Upper lobe of left lung (tissue), 4 donors: ENCODE measurements around the gene SMAD6.

Experiments used
- EP300 ChIP-seq, 4 donors: sonication (generic); formaldehyde crosslinking; IDR thresholded peaks; one replicate each; pipeline ENCODE4 v1.5.1; 2017; ENCODE audit warnings: antibody characterized with exemption in 4 of 4, control low read depth in 2 of 4
- TF ChIP-seq, protein P1 (sequence below), 6 experiments: fragments of 450-650 bp in 4 of 6; fragments of 200-600 bp in 2 of 6; sonication (generic) in 2 of 6; IDR thresholded peaks; one replicate each; pipeline ENCODE4 v1.5.1; 2016 to 2019; ENCODE audit warnings: antibody characterized with exemption in 6 of 6

DNA sequence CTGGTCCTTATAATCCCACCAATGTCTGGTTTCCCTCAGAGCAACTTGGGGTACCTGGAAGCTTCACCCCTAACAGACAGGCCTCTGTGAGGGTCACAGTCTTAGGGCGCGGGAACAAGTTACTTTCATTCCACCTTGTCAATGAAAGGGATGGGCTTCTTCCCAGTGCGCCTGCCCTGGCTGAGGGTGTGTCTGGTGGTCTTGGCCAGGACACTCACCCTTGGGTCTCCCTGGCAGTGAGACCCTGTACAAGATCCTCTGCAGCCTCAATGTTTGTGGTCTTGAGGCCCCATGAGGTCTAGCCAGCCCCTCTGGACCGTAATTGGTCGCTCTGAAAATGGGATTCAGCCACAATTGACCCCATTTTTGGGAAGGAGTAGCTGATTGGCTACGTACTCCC, 40.2 kb downstream of the SMAD6 start:
- TF ChIP-seq, protein P1, sequence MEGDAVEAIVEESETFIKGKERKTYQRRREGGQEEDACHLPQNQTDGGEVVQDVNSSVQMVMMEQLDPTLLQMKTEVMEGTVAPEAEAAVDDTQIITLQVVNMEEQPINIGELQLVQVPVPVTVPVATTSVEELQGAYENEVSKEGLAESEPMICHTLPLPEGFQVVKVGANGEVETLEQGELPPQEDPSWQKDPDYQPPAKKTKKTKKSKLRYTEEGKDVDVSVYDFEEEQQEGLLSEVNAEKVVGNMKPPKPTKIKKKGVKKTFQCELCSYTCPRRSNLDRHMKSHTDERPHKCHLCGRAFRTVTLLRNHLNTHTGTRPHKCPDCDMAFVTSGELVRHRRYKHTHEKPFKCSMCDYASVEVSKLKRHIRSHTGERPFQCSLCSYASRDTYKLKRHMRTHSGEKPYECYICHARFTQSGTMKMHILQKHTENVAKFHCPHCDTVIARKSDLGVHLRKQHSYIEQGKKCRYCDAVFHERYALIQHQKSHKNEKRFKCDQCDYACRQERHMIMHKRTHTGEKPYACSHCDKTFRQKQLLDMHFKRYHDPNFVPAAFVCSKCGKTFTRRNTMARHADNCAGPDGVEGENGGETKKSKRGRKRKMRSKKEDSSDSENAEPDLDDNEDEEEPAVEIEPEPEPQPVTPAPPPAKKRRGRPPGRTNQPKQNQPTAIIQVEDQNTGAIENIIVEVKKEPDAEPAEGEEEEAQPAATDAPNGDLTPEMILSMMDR (IDR thresholded peaks at IDR 0.05), result no peak
- TF ChIP-seq EP300 (IDR thresholded peaks at IDR 0.05), result no peak
